NCI-H1930 (cell line): ENCODE data around the gene DGKA.

Source experiments
- DNase-seq, 2 experiments: peaks; one replicate each; lab custom pipeline; 2025; lab: John Stamatoyannopoulos, UW

DGKA gene

DNA sequence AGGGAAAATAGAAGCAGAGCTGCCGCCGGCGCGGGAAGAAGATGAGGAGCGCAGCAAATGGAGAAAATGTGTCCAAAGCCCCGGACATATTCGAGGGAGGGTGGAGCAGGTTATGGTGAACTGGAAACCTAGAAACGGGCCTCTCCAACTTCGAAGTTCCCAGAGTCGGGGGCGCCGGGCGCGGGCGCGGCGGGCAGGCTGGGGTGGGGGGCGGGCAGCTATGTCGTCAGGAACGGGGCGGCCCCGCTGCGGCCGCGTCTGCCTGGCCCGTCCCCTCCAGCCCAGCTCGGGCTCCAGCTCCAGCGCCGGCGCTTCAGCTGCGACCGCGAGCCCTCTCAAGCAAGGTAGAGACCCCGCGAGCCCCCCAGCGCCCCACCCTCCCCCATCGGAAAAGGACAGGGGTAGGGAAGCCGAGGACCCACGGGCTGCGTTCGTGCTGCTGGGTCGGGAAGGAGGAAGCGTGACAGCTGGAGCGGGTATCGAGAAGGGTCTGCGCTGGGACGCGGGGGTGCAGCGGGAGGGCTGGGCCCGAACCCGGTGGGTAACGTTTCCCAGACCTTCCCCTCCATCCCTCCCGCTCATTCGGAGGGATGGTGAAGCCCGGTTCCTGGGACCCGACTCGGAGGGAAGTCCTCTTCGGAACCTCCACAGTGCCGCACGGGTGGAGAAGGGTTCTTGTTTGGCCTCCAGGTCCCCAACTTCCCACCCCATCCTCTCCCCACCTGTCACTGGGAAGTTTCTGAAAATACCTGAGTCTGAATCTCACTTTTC, 1.0 kb downstream of the DGKA start:
- peak in 1 of 2 experiments; percentile 23 for DNase-seq

GRCh38 chr12:55932551-55932910, 1.6 kb downstream of the DGKA start:
- no peak for DNase-seq

DNA sequence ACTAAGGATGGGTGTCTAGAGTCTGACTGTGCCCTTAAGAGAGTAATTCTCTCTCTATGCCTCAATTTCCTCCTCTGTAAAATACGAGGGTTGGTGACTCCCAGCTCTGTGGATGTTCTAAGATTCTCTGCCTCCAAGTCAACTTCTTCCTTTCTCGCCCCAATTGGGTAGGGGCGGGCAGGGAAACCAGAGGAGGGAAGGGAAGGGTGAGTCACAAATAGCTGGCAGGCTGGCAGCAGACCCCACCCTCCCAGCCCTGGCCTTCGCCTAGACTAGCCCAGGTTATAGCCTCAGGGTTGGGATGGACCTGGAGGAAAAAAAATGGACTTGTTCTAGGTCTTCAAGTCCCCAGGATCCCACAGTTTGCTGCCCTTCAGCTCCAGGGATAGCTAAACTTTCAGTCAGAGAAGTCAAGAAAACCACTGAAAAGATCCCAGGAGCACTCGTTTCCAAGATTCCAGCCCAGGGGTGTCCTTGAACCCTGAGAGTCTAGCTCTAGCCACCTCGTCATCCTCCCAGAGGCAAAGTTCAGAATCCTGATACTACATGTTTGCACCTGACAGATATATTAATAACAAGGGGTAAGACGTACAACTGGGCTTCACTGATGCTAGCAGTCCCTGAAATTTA, 2.3 kb downstream of the DGKA start:
- DNase-seq = no peak

GRCh38 chr12:55933799-55934742, 3.1 kb downstream of the DGKA start:
- DNase-seq = no peak

- DNase-seq = no peak
Measured at GRCh38 chr12:55934773-55935172, 3.8 kb downstream of the DGKA start.

DNA sequence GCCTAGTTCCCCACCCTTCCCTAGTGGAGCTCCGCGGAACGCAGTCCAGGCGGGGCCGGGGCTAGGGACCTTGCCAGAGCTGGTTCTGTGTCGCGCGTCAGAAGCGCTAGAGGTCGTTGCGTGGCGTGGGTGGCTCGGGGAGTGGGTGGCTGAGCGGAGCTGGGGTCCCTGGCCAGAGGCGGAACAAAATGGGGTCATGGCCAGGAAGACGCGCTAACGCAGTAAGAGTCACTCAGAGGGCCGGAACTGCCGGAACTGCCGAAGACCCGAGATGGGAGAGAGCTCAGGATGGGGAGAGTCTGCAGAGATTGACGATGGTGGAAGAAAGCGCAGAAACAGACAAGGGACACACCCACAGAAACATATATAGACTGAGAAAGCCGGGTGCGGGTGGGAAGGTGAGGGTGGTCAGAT, 4.8 kb downstream of the DGKA start:
- DNase-seq = peak in 1 of 2 experiments; percentile 14

GRCh38 chr12:55937981-55938380, 7.0 kb downstream of the DGKA start:
- no peak for DNase-seq

DNA sequence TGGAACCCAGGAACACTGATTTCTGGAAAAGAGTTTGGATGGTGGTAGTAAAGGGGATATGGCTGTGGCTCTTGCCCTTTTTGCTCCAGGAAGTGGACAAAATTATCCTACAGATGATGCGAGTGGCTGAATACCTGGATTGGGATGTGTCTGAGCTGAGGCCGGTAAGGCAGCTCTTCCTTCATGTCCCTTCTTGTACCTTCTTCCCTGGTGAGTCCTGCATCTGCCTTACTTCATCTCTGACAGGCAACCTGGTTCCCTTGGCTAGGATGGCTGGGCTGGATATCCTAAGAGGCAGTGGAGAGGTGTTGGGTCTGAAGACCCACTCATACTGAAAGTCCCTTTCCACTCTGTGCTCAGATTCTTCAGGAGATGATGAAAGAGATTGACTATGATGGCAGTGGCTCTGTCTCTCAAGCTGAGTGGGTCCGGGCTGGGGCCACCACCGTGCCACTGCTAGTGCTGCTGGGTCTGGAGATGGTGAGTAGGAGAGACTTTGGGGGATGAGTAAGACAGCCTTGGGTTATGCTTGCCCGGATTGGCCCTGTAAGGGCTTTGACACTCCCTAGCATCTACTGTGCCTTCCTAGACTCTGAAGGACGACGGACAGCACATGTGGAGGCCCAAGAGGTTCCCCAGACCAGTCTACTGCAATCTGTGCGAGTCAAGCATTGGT, 8.0 kb downstream of the DGKA start:
- DNase-seq = no peak

GRCh38 chr12:55940065-55940732, 9.2 kb downstream of the DGKA start:
- peak; percentile 54 to 65 for DNase-seq

DNA sequence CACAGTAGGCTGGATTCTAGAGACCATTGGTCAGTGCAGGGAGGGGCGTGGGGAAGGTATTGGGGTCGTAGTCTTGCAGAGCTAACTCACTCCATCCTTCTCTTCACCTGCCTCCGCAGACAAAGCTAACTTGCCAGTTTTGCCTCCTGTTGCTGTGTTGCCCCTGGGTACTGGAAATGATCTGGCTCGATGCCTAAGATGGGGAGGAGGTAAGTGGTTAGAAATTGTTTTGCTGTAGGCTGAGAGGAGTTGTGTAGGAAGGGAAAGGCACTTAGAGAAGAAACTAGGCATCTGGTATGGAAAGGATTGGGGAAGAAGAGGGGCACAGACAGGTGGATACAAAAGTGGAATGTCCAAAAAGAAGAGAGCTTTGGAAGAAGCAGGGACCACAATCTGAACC, 11.1 kb downstream of the DGKA start:
- DNase-seq = no peak

DNA sequence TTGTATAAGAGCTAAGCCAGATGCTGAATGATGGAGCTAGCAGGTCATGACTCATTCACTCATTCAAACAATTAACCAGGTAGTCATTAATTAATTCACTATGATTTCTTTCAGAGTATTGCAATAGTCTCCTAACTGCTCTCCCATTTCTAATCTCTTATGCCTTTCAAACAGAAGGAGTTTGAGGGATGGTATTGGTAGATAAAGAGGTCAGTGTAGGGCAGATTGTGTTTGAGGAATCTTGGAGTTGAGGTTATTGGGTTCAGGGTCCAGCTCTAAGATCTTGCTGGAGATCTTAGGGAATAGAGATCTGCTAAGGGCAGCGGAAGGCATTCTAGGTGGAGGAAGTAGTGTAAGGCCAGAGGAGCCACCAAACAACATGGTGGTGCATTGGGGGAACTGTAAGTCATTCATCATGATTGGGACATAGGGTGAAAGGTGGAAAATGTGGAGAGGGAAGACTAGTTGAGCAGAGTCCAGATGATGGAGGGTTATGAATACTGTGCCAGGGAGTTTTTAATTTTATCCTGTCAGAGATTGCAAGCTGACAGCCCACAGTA, 11.7 kb downstream of the DGKA start:
- DNase-seq = no peak

DNA sequence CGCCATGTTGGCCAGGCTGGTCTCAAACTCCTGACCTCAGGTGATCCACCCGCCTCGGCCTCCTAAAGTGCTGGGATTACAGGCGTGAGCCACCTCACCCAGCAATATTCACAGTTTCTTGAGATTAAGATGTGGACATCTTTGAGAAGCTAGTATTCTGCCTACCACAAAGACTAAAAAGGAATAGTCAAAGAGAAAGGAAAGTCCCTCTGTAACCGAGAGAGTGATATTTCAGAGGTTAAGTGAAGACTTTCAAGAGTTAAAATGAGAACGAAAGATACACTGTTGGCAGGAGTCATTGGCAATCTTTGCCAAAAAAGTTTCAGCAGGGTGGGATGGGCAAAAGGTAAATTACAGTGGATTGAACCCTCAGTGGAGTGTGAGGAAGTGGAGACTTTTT, 15.6 kb downstream of the DGKA start:
- DNase-seq = no peak

DNA sequence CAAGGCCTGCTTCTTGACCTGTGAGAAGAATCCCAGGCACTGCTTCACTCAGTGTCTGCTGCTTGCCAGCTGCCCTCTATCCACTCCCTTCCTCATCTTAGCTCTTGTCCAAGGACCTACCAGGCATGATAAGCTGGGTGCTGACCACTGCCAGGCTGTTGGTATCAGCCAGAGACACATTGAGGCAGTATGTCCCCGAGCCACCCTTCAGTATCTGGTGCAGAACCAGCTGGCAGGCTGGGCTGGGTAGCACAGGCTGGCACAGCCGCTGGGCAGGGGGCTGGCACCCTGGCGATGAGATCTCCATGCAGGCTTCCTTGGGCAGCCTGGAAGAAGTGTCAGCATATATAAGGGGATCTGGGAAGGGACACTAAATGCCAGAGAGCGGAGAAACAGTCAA, 24.4 kb downstream of the DGKA start:
- DNase-seq = no peak

DNA sequence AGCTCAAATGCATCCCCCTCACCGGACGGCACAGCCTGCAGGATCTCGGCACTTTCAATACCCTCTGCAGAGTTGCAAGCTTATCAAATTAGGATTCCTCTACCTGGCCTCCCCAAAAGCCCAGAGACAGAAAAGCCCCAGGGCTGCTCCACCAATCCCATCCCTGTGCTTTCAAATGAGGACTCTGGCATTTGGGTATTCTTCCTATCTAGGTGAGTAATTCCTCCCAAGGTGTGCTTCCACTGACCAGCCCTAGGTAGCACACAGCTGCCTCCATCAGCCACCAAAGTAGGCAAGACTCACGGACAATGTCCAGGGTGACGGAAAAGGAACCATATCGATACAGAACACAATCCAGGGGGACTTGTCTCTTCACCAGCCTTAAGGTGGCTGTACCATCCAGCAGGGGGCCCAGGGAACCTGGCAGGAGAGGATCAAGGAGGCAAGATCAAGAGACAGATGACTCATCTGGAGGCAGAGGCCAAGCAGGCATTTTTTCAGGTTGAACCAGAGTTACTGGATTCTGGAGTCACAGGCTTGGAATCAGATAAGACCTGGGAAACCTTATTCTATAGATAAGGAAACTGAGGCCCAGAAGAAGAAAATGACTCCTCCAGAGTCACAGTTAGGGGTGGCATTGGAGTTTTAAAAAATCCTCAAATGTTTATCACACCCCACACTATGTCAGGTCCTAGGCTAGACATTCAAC, 25.0 kb downstream of the DGKA start:
- no peak for DNase-seq

DNA sequence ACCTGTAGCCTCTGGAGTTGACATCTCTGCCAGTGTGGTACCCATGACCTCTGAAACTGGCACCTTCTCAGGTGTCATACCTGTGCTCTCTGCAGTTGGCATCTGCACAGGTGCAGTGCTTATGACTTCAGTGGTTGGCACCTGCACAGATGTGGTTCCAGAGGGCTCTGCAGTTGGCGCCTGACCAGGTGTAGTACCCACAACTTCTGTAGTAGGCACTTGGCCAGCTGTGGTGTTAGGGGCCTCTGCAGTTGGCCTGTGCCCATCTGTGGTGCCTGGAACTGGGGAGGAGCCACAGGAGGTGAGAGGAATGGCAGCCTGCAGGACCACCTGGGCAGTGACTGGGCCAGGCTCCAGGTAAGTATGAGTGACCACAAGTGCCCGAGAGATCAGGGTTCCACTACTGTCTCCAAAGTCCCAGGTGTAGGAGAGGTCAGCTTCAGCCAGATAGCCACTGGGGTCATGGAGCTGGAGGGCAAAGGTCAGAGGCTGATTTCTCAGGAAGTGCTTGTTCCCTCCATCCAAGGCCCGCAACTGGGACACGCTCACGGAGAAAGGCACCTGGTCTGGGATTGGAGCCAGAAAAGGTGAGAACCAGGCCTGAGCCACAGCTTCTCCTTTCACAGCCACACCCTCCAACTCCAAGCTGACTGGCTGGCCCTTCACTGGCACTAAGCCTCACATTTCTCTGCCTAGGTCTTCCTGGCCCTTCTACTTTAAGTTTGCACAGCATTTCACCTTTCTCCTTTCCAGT, 26.3 kb downstream of the DGKA start:
- DNase-seq = no peak

DNA sequence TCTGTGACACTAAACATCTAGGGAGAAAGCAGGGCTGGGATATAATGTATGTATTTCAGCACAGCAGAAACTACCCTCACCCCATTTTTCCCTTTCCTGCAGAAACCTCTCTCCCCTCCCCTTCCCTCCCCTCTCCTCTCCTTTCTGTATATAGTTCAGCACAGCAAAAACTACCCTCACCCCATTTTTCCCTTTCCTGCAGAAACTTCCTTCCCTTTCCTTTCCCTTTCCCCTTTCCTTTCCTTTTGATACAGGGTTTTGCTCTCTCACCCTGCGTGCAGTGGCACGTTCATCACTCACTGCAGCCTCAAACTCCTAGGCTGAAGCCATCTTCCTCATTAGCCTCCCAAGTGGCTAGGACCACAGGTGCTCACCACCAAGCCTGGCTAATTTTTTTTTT, 32.8 kb downstream of the DGKA start:
- DNase-seq = no peak

DNA sequence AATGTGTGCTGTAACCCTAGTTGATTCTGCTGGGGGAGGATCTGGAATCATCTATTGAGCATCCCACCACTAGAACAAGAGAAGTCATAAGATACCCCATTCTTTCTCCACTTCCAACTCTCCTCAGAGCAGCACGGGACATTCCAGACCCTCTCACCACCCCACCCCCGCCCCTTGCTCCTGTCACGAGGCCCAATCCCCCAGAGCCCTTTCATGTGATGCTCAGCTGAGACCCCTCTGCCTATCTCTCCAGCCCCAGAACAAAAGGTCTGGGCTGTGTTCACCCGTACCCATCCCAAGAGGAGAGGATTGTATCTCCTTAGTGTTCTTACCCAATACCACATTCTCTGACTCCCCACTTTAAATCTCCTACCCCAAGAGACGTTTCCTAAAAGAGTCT, 34.3 kb downstream of the DGKA start:
- DNase-seq = no peak

DNA sequence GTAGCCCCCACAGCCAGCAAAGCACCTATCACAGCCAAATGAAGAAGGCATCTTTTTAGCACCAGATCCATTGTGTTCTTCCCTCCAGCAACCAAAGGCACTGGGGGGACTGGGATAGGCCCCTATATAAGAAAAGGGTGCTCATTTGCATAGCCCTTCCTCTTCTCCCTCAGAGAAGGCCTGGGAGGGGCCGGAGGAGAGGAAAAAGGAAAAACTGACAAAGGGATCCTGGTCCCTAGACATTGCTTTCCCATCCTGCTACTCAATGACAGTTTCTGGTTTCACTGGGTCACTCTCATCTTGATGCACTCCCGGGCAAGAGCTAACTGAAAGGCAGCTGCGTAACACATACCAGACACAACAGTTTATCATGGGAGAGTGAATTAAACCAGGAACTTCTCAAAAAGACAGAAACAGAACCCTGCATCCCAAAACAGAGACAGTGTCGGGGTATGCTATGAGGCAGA, 35.0 kb downstream of the DGKA start, which contains the start of gene PMEL:
Gene PMEL, minus strand, starts transcription at position 102 of the 467 bp plus-strand sequence. Its CDS starts 31 bp downstream, at position 71.
- no peak for DNase-seq
